GM21529 (cell line): ENCODE results near the gene RELCH.
A peak's percentile ranks its signal among the peaks of the same experiment; 100 is the strongest.
"Not testable (repeated sequence)": the region's sequence is repeated elsewhere in the genome, so short reads cannot be mapped to it uniquely, and the experiment has no call there.

Source experiments
- ATAC-seq: cut with Tn5 transposase; IDR thresholded peaks from one replicate; pipeline ENCODE4 v1.9.1; 2021; ENCODE audit not compliant: unreplicated experiment

The RELCH gene, protein sequence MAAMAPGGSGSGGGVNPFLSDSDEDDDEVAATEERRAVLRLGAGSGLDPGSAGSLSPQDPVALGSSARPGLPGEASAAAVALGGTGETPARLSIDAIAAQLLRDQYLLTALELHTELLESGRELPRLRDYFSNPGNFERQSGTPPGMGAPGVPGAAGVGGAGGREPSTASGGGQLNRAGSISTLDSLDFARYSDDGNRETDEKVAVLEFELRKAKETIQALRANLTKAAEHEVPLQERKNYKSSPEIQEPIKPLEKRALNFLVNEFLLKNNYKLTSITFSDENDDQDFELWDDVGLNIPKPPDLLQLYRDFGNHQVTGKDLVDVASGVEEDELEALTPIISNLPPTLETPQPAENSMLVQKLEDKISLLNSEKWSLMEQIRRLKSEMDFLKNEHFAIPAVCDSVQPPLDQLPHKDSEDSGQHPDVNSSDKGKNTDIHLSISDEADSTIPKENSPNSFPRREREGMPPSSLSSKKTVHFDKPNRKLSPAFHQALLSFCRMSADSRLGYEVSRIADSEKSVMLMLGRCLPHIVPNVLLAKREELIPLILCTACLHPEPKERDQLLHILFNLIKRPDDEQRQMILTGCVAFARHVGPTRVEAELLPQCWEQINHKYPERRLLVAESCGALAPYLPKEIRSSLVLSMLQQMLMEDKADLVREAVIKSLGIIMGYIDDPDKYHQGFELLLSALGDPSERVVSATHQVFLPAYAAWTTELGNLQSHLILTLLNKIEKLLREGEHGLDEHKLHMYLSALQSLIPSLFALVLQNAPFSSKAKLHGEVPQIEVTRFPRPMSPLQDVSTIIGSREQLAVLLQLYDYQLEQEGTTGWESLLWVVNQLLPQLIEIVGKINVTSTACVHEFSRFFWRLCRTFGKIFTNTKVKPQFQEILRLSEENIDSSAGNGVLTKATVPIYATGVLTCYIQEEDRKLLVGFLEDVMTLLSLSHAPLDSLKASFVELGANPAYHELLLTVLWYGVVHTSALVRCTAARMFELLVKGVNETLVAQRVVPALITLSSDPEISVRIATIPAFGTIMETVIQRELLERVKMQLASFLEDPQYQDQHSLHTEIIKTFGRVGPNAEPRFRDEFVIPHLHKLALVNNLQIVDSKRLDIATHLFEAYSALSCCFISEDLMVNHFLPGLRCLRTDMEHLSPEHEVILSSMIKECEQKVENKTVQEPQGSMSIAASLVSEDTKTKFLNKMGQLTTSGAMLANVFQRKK

DNA sequence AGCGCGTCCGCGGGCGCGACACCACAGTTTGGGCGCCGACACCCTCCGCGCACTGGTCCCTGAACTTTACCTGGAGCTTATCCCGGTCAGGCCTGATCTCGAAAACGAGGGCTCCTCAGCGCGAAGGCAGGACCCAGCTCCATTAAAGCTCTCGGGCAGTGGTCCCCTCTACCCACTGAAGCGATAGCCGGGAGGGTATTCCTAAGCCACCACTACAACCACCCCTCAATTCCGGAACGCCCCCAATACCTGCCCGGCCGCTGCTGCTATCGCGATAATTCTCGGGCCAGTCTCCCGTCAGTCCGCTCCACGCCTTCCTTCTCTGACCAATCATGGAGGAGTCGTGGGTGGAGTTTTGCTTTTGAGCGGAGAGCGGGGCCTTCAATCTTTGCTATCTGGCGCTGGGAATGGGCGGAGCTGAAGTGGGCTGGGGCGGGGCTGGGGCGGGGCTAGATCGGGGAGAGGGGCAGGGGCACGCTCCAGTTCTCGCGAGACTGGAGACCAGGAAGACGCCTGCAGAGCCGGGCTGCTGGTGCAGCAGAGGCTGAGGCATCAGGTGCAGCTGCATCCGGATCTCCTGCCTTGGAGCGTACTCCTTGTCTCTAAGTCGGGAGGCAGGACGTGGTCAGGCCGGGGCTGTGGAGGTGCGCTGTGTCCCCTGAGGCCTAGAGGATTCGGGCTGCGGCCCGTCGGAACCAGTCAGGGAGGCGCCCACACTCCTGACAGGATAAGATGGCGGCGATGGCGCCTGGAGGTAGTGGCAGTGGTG is at the start of gene RELCH, which contains the start of gene PIGN:
Gene RELCH, plus strand, starts transcription at position 482 of the 769 bp plus-strand sequence. Its CDS starts 251 bp downstream, at position 733.
Gene PIGN, minus strand, starts transcription at position 283 of the 769 bp plus-strand sequence. CDS start 25,703 bp downstream, outside the sequence.
- ATAC-seq, result peak; percentile 91

DNA sequence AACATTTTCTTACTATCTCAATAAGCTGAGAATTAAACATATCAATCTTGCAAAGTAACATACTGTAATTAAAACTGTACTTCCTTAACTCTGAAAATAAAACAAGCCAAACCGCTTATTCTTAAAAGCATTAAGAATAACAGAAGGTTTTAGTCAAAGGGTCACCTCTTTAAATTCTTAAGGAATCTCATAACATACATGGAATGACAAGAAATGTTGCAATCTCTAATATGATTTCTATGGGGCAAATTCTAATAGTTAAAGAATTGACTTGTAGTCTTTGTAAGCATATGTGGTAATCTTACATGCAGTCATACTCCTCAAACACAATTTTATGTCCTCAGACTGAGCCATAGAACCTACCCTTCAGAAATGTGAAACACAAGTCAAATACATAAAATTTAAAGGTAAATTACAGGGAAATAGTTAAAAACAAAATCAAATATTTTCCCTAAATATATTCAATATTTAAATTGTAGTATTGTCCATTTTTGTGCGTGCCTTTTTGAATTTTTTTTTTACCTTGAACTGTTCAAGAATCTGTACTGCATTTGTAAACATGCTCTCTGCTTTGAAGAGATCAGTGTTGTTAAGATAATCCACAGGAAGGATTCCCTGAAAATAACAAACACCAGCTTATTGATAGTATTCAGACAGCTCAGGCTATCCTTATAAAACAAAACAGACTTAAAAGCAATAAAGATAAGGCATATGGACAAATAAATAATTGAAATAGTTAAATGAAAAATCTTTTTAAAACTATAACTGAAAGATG is 48.4 kb upstream of the RELCH start:
- no peak for ATAC-seq

DNA sequence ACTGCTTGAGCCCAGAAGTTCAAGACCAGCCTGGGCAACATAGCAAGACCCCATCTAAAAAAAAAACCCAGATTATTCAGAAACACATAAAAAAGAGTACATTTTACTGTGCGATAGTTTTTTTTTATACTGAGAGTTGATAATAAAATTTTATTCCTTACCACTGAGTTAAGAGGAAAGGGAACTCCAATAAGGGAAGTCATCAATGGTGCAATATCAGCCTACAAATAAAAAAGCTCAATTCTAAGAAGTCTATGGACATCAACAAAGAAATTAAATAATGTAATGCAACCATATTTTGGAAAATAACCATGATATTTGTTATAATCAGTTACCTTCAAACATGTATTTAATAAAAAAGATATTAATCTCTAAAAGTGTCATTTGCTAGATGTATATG is 46.8 kb upstream of the RELCH start:
- no peak for ATAC-seq

DNA sequence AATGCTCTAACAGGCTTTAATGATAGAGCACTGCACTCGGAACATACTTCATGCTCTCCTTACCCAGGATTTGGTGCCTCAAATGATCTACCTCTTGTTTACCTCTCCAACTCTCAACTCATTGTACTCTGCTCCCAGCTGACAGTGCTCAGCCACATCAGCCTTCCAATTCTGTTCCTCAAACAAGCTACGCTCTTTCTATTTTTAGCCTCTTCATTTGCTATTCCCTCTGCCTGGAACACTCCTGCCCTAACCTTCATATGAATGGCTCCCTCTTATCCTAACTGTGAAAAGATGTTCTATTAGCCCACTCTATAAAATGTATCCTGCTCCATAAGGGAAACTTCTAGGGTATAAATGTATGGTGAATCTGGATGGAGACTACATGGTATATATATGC is 42.7 kb upstream of the RELCH start:
- ATAC-seq, result no peak

DNA sequence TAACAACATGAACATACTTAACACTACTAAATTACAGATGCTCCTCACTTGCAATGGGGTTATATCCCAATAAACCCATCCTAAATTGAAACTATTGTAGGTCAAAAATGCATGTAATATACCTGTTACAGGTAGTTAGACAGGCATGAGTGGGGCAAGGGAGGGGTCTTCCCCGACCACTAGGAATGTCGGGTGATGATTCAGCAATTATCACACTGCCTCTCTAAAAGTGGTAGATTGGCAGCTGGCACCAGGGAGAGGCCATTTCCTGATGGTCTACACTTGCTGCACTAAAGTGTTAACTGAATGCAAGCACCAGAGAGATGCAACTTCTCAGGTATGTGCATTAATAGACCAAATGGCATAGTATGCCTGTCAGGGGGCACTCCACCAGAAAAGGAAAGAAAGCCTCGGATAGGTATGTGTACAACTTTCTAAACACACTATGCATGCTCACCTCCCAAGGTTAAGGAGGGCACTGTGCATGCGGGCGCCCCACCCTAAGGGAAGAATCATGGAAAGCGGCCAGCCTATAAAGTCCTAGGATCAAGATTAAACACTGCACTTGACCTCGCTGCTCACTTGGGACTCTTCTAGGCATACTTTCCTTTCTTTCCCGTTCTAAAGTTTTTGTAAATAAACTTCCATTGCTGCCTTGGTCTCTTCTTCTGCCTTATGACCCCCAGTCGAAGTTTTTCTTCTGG is 35.8 kb upstream of the RELCH start:
- ATAC-seq, result no peak

DNA sequence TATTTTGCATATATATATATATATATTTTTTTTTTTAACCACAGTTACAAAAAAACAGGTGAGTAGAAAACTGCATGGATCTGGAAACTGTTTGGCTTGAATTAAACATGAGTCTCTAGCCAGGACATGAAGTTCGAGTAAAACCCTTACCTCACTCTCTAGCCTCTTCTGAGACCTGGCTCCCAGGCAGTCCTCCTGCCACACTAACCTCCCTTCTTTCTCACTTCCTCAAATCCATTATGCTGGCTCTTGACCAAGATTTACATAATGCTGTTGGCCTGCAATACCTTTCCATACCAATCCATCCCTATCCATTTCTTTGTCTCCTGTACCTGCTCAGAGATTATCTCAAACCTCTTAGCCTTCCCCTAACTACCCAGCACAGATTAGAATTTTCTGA is 34.2 kb upstream of the RELCH start:
- peak; percentile 78 for ATAC-seq

DNA sequence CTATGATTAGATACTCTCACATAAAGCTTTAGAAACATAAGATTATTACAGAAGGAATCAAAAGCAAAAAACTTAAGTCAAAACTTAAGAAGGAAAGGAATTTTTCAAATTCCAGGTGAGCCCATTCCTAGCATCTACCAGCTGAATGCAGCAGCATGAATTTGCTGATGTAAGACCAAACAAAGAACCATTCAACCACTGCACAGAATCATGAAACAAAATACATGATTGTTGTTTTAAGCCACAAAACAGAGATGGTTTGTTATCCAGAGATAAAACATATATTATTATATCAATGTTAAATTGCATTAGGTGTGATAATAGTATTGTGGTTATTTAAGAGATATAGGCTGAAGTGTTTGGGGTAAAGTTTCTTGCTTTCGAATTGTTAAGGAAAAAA is 29.2 kb upstream of the RELCH start:
- no peak for ATAC-seq

DNA sequence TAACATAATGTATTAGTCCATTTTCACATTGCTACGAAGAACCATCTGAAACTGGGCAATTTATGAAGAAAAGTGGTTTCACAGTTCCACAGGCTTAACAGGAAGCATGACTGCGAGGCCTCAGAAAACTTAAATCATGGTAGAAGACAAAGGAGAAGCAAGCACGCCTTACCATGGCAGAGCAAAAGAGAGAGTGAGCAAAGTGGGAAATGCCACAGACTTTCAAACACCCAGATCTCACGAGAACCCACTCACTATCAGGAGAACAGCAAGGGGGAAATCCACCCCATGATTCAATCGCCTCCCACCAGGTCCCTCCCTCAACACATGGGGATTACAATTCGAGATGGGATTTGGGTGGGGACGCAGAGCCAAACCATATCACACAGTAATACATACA is 22.7 kb upstream of the RELCH start:
- no peak for ATAC-seq

DNA sequence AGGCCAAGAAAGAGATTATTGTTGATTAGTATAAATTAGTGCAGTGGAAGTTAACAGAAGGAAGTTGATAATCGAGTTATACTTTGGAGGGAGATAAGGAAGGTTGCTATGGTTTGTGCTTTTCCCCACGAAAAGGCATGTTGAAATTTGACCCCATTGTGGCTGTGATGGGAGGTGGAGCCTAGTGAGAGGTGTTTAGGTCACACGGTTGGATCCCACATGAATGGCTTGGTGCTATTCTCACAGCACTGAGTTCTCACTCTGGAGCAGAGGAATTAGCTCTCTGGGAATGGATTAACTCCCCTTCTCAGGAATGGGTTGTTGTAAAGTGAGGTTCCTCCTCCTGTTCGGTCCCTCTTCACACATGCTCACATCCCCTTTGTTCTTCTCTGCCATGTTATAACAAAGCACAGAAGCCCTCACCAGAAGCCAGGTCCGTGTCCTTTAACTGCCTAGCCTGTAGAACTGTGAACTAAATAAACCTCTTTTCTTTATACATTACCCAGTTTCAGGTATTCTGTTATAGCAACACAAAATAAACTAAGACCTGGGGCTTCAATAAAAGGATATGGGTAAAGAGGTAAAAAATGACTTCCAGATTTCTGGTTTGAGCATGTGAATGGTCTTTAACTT is 22.1 kb upstream of the RELCH start:
- no peak for ATAC-seq

DNA sequence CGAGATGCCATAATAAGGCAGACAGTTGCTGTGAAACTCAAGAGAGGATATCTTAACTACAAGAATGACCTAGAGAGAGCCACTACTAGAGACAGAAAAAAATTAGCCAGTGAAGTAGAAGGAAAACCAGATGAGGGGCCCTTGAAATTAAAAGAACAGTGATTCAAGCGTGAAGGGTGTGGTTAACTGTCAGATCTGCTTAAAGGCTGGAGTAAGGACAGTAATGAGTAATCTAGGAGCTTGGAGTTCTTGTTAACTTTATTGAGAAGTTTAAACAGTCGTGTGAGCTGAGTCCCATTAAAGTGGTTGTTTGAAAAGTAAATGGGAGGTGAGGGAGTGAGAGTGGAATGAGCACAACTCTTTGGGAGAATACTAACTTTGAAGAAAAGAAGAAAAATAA is 21.5 kb upstream of the RELCH start:
- no peak for ATAC-seq

DNA sequence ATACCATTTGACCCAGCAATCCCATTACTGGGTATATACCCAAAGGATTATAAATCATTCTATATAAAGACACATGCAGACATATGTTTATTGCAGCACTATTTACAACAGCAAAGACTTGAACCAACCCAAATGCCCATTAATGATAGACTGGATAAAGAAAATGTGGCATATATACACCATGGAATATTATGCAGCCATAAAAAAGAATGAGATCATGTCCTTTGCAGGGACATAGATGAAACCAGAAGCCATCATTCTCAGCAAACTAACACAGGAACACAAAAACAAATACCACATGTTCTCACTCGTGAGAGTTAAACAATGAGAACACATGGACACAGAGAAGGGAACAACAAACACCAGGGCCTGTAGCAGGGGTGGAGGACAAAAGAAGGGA is 20.5 kb upstream of the RELCH start:
- ATAC-seq, result not testable (repeated sequence)

DNA sequence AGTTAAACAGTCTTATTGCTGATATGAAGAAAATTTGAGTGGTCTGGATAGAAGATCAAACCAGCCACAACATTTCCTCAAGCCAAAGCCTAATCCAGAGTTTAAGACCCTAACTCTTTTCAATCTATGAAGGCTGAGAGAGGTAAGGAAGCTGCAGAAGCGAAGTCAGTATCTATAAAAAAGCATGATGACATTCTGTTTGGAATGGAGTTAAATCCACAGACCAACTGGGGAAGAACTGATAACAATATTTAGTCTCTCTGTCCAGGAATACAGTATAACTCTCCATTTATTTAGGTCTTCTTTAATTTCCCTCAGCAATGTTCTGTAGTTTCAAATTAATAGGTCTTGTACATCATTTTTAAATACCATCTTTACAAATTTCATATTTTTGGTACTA is 16.2 kb upstream of the RELCH start:
- no peak for ATAC-seq

DNA sequence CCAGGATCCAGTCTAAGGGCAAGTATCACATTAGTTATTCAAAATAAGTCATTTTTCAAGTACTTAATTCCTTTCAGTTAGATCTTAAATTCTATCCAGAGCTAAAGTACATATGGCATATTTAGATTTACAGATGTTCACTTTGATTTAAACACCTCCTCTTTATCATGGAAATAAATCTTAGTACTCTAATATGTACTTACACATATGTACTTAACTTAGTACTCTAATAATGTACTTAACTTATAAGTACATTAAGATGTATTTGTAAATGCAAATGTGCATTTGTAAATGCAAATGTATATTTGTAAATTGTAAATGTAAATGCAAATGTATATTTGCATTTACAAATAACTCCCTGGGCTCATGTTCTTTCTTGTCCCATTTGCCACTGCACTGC is 14.8 kb upstream of the RELCH start:
- no peak for ATAC-seq

DNA sequence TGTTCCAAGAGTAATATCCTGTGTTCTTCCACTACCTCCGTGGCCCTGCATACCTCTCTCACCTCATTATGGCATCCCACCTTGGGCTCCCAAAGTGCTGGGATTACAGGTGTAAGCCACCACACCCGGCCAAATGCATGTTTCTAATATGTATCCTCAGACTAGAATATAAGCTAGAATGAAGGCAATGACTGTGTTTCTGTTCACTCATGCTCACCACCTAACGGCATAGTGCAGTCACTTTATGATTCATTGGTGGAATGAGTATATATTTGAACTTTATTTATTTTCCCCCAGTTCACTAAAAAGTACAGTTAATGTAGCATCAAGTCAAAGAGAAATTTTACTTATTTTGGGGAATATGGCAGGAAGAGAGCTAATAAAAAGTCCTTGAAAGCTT is 11.5 kb upstream of the RELCH start:
- no peak for ATAC-seq

DNA sequence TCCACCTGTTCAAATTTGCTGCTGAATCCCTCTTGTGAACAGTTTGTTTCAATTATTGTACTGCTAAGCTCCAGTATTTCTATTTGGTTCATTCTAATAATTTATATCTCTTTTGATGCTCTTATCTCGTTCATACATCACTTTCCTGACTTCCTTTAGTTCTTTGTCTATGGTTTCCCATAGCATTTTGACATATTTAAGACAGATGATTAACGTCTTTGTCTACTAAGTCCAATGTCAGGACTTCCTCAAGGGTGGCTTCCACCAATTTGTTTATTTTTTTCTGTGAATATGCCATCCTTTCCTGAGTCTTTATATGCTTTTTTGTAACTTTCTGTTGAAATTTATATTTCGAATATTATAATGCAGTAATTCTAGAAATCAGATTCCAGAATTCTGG is 9.8 kb upstream of the RELCH start:
- ATAC-seq, result no peak

DNA sequence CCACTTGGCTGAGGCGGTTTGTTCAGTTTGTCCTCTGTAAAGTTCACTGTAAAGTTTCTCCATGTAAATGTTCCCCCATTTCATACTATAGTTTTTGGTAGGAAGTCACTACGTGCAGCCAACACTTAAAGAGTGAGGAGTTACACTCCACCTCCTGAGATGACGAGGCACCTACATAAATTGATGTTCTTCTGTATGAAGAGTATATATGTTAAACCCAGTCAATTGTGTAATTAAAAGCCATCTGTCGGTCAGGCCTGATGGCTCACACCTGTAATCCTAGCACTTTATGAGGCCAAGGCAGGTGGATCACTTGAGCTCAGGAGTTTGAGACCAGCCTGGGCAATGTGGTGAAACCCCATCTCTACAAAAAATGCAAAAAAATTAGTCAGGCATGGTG is 7.8 kb upstream of the RELCH start:
- ATAC-seq, result no peak

DNA sequence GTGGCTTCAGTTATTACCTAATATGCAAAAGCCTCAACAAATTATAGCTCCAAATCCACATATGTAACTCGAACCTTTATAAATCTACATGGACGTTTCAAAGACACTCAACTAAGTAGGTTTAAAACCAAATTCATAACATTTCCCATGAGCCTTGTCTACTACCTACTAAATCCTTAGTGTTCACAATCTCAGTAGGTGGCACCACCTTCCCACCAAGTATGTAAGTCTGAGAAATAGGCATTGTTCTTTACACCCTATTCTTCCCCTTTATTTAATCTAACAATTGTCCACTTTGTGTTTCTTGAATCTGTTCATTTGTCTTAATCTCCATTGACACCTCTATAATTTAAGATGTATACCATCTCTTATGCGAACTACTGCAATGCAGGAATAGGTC is 4.8 kb upstream of the RELCH start:
- ATAC-seq, result no peak

DNA sequence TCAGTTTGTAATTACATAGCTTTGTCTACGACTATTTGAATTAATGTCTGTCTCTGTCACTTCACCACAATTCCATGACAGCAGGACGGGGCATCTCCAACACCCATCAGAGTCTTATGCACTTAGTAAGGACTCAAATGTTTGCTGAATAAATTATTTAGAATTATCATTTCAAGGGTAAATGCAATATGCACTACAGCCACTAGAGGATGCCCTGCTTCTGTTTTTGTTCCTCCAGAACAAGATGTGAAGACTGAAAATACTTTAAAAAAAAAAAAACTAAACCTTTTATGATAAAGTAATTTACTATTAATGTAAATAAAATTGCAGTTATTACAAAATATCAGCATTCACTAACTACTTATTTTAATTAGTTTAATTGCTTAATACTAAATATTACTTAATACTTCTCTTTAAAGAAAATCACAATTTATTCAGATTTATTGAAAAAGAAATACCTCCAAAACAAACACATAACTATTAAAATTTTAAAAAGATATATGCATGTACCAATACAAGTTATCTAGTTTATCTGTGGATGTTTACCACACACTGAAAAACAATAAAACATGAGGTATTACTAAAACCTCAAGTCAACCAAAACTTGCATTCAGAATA is 3.4 kb upstream of the RELCH start:
- ATAC-seq, result no peak

DNA sequence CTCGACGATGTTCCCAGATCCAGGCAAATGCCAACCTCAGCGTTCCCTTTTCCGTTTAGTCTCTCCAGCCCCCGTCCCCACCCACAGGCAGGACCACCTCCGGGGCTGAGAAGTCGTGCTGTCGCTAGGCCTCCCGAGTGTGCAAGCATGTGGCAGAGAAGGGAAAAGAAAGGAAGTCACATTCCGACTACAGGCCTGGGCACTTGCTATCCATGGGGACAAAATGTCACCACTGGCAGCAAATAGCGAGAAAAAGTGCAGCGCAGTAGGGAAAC is 619 bp upstream of the RELCH start:
- no peak for ATAC-seq
